Naive thymus-derived CD4-positive, alpha-beta T cell (primary cell): ENCODE results near the gene PTTG1. TPM values are rescaled to one million over a fixed set of nuclear protein-coding genes. Genes with fewer than 3 reads are reported as not detected.
"Not testable (repeated sequence)": the region's sequence is repeated elsewhere in the genome, so short reads cannot be mapped to it uniquely, and the experiment has no call there.

Experiments
- ATAC-seq: fragments of 150-1000 bp; cut with Tn5 transposase; 2 replicates; pipeline ENCODE4 v1.10.0; 2021; ENCODE audit warnings: mild to moderate bottlenecking, moderate library complexity
- CTCF ChIA-PET: fragments of 350-600 bp; sonication (Branson Sonifier 250); formaldehyde crosslinking; loops from one replicate; lab custom pipeline; 2021; ENCODE audit warnings: antibody characterized with exemption; lab: Charles Lee
- POLR2A ChIA-PET: fragments of 350-600 bp; sonication (Branson Sonifier 250); formaldehyde crosslinking; loops from one replicate; lab custom pipeline; 2021; ENCODE audit warnings: antibody characterized with exemption, inconsistent platforms; lab: Charles Lee
- DNase-seq, 9 donors: peaks; one replicate each; pipeline versions ENCODE4 v3.0.0 to v3.0.0-alpha.2; 2020 to 2022; ENCODE audit warnings: mixed read lengths in 1 of 9
- H3K27ac ChIP-seq: one replicate; pipeline ENCODE4 v1.7.0; 2013; ENCODE audit warnings: mild to moderate bottlenecking, low read depth, low read length, moderate library complexity
- H3K27me3 ChIP-seq, 2 donors: one replicate each; pipeline ENCODE4 v1.7.0; 2013; ENCODE audit warnings: low read length in 2 of 2, mild to moderate bottlenecking in 2 of 2, moderate library complexity in 2 of 2; ENCODE audit not compliant: control insufficient read depth in 2 of 2, insufficient read depth in 2 of 2
- H3K36me3 ChIP-seq, 3 experiments: 1 replicate in 2 of 3; 2 replicates in 1 of 3; pipeline ENCODE4 v1.7.0; 2013; ENCODE audit warnings: low read length in 3 of 3, mild to moderate bottlenecking in 3 of 3, moderate library complexity in 1 of 3; ENCODE audit not compliant: insufficient read depth in 3 of 3, control insufficient read depth in 2 of 3
- H3K4me1 ChIP-seq, 2 donors: one replicate each; pipeline ENCODE4 v1.7.0; 2013; ENCODE audit warnings: low read length in 2 of 2, mild to moderate bottlenecking in 2 of 2, moderate library complexity in 1 of 2; ENCODE audit not compliant: control insufficient read depth in 2 of 2, insufficient read depth in 2 of 2
- H3K4me3 ChIP-seq: 2 replicates; pipeline ENCODE4 v1.7.0; 2013; ENCODE audit warnings: mild to moderate bottlenecking, low read length
- H3K9me3 ChIP-seq, 3 experiments: 1 replicate in 2 of 3; 2 replicates in 1 of 3; pipeline ENCODE4 v1.7.0; 2013; ENCODE audit warnings: low read length in 3 of 3; ENCODE audit not compliant: control insufficient read depth in 2 of 3
- H3K27ac Mint-ChIP-seq, 9 donors: one replicate each; pipeline ENCODE4 v1.8.0; 2020 to 2022; ENCODE audit warnings: mixed read lengths in 9 of 9, mild to moderate bottlenecking in 8 of 9, moderate library complexity in 5 of 9, inconsistent platforms in 2 of 9
- H3K27me3 Mint-ChIP-seq, 5 donors: one replicate each; pipeline ENCODE4 v1.8.0; 2021 to 2022; ENCODE audit warnings: mixed read lengths in 5 of 5, mild to moderate bottlenecking in 1 of 5
- H3K36me3 Mint-ChIP-seq, 5 donors: one replicate each; pipeline ENCODE4 v1.8.0; 2020 to 2022; ENCODE audit warnings: mixed read lengths in 5 of 5, mild to moderate bottlenecking in 3 of 5, inconsistent platforms in 1 of 5
- H3K4me1 Mint-ChIP-seq, 7 donors: one replicate each; pipeline ENCODE4 v1.8.0; 2020 to 2022; ENCODE audit warnings: mixed read lengths in 7 of 7, mild to moderate bottlenecking in 3 of 7, inconsistent platforms in 1 of 7
- H3K4me3 Mint-ChIP-seq, 10 donors: one replicate each; pipeline ENCODE4 v1.8.0; 2020 to 2022; ENCODE audit warnings: mild to moderate bottlenecking in 10 of 10, mixed read lengths in 10 of 10, moderate library complexity in 6 of 10, inconsistent platforms in 2 of 10
- H3K9me3 Mint-ChIP-seq, 11 donors: one replicate each; pipeline ENCODE4 v1.8.0; 2020 to 2022; ENCODE audit warnings: mixed read lengths in 11 of 11, mild to moderate bottlenecking in 4 of 11, inconsistent platforms in 1 of 11, moderate library complexity in 1 of 11
- intact Hi-C, 2 donors: fragments of 100-400 bp; cut with micrococcal nuclease; formaldehyde crosslinking; loops; one replicate each; pipeline ENCODE4 v1.15.1; 2023
- polyA plus RNA-seq, 2 donors: library from polyadenylated mRNA; unstranded; fragments of 300-500 nt; fragmentation: Illumina TruSeq; gene quantifications; one replicate each; pipeline ENCODE4 v1.2.3, GENCODE V29; 2021
- total RNA-seq, 6 experiments: library from RNA in 5 of 6; stranded (reverse) in 5 of 6; gene quantifications; 1 replicate in 5 of 6; 2 replicates in 1 of 6; pipeline ENCODE4 v1.2.3 and lab custom pipeline; 2021 to 2026

Gene PTTG1
- total and polyA plus RNA-seq, 7 experiments from 2014 or later = 3.8 to 97.7 (median 9.5) TPM

DNA sequence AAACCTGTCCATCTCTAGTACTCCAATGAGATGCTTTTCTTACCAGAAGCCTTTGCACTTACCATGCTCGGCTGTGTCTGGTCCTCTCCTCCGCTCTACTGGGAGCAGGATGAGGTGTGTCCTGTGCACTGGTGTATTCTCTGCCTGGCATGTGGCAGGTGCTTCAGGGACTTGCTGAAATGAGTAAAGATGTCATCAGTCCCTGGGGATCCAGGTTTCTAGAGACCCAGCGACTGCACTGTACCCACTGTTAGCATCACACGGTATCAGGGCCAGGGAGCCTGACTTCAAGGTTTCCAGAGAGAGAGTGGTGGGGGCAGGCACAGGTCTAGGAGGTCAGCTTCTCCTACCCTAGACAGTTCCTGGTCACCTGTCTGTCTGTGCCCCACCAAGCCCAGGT lies 10.5 kb downstream of the PTTG1 start:
- Histone ChIP-seq H3K36me3 (no peaks in the 10 kb centered on the region), H3K27me3 (no peaks in the 10 kb centered on the region), H3K4me3 (no peak overlapping the region), H3K9me3 (no peaks in the 10 kb centered on the region), H3K27ac (no peak overlapping the region), H3K4me1 (no peaks in the 10 kb centered on the region)
- no peak for ATAC-seq
- Mint-ChIP-seq H3K4me1 (peaks cover 0 to 7% (median 0%) of the 10 kb centered on the region in 7 donors), H3K27me3 (peaks cover 0 to 16% (median 12%) of the 10 kb centered on the region in 5 donors), H3K27ac (no peak overlapping the region), H3K9me3 (no peaks in the 10 kb centered on the region), H3K4me3 (no peak overlapping the region), H3K36me3 (peaks cover 0 to 9% (median 0%) of the 10 kb centered on the region in 5 donors)
- intact Hi-C loops = loop anchor here (10.0 kb wide), 2 partner anchors 193 to 1113 kb away; partner anchors contain the start of gene GABRB2 (in 1 of the 2)
- ChIA-PET POLR2A (no interaction called here), CTCF (no interaction called here)
- DNase-seq = no peak

GRCh38 chr5:160432787-160433186 lies 11.1 kb downstream of the PTTG1 start:
- ATAC-seq = no peak
- Mint-ChIP-seq H3K27ac (no peak overlapping the region), H3K4me1 (peaks cover 0 to 4% (median 0%) of the 10 kb centered on the region in 7 donors), H3K9me3 (no peaks in the 10 kb centered on the region), H3K27me3 (peaks cover 0 to 16% (median 12%) of the 10 kb centered on the region in 5 donors), H3K36me3 (peaks cover 0 to 9% (median 0%) of the 10 kb centered on the region in 5 donors), H3K4me3 (no peak overlapping the region)
- intact Hi-C loops = loop anchor here (10.0 kb wide), 2 partner anchors 192 to 1112 kb away; partner anchors contain the start of gene GABRB2 (in 1 of the 2)
- POLR2A ChIA-PET = no interaction called here
- DNase-seq = no peak
- Histone ChIP-seq H3K27ac (no peak overlapping the region), H3K9me3 (no peaks in the 10 kb centered on the region), H3K27me3 (no peaks in the 10 kb centered on the region), H3K36me3 (no peaks in the 10 kb centered on the region), H3K4me3 (no peak overlapping the region), H3K4me1 (no peaks in the 10 kb centered on the region)
- CTCF ChIA-PET = no interaction called here

GRCh38 chr5:160434022-160434531 lies 12.4 kb downstream of the PTTG1 start:
- Mint-ChIP-seq H3K4me3 (no peak overlapping the region), H3K4me1 (peaks cover 0 to 14% (median 5%) of the 10 kb centered on the region in 7 donors), H3K27ac (no peak overlapping the region), H3K9me3 (no peaks in the 10 kb centered on the region), H3K36me3 (peaks cover 0 to 3% (median 0%) of the 10 kb centered on the region in 5 donors), H3K27me3 (peaks cover 0 to 16% (median 12%) of the 10 kb centered on the region in 5 donors)
- Histone ChIP-seq H3K9me3 (no peaks in the 10 kb centered on the region), H3K27ac (no peak overlapping the region), H3K4me1 (no peaks in the 10 kb centered on the region), H3K4me3 (no peak overlapping the region), H3K36me3 (no peaks in the 10 kb centered on the region), H3K27me3 (no peaks in the 10 kb centered on the region)
- CTCF ChIA-PET = no interaction called here
- intact Hi-C loops = loop anchor here (10.0 kb wide), 2 partner anchors 191 to 1111 kb away; partner anchors contain the start of gene GABRB2 (in 1 of the 2)
- POLR2A ChIA-PET = no interaction called here
- DNase-seq = no peak
- ATAC-seq = no peak

- H3K27me3 Mint-ChIP-seq = peaks cover 0 to 16% (median 12%) of the 10 kb centered on the region in 5 donors
- DNase-seq = no peak
- H3K4me3 Mint-ChIP-seq = no peak overlapping the region
- H3K27ac Mint-ChIP-seq = no peak overlapping the region
- H3K4me3 ChIP-seq = no peak overlapping the region
- ATAC-seq = no peak
- no peaks in the 10 kb centered on the region for H3K27me3 ChIP-seq
- POLR2A ChIA-PET = interaction anchor here (1.2 kb wide), 1 partner anchor 42 kb away, joined by 4 read pairs; no protein-coding TSS in a partner anchor
- H3K4me1 Mint-ChIP-seq = peaks cover 0 to 23% (median 6%) of the 10 kb centered on the region in 7 donors
- no peaks in the 10 kb centered on the region for H3K4me1 ChIP-seq
- intact Hi-C loops = loop anchor here (5.0 to 10.0 kb wide), 3 partner anchors 189 to 1212 kb away; partner anchors contain the start of gene GABRB2 (in 1 of the 2)
- H3K9me3 Mint-ChIP-seq = no peaks in the 10 kb centered on the region
- CTCF ChIA-PET = interaction anchor here (0.7 kb wide), 1 partner anchor 14 kb away, joined by 3 read pairs; the partner anchor contains the start of gene PTTG1
- peaks cover 0 to 2% (median 0%) of the 10 kb centered on the region in 5 donors for H3K36me3 Mint-ChIP-seq
- no peaks in the 10 kb centered on the region for H3K36me3 ChIP-seq
- H3K9me3 ChIP-seq = no peaks in the 10 kb centered on the region
- no peak overlapping the region for H3K27ac ChIP-seq
These were observed 13.9 kb downstream of the PTTG1 start for GRCh38 chr5:160435532-160435931.

DNA sequence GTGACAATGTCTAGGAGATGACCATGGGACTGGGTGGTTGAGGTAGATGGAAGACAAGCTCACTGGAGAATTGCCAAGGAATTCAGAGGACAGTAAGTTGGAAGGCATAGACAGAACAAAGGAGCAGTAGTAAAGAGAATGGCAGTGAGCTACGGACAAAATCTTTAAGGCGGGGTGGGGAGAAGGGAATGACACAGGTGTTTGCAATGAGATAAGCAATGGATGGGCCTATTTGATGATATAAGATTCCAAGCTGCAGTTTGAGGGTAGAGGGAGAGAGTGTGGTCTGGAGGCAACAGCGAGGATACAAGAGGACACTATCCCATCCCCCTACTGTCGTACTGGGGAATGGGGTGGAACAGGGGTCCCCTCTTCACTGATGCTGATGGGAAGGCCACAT lies 14.4 kb downstream of the PTTG1 start:
- intact Hi-C loops = loop anchor here (5.0 to 10.0 kb wide), 3 partner anchors 189 to 1211 kb away; partner anchors contain the start of gene GABRB2 (in 1 of the 2)
- Histone ChIP-seq H3K36me3 (no peaks in the 10 kb centered on the region), H3K9me3 (no peaks in the 10 kb centered on the region), H3K4me1 (peaks cover 0 to under 1% of the 10 kb centered on the region in 2 donors), H3K4me3 (no peak overlapping the region), H3K27me3 (no peaks in the 10 kb centered on the region), H3K27ac (no peak overlapping the region)
- CTCF ChIA-PET = interaction anchor here (0.7 kb wide), 1 partner anchor 14 kb away, joined by 3 read pairs; the partner anchor contains the start of gene PTTG1
- Mint-ChIP-seq H3K36me3 (peaks cover 0 to 2% (median 0%) of the 10 kb centered on the region in 5 donors), H3K4me3 (no peak overlapping the region), H3K27me3 (peaks cover 0 to 16% (median 12%) of the 10 kb centered on the region in 5 donors), H3K4me1 (peaks cover 0 to 28% (median 6%) of the 10 kb centered on the region in 7 donors), H3K27ac (no peak overlapping the region), H3K9me3 (no peaks in the 10 kb centered on the region)
- ATAC-seq (no peak), DNase-seq (no peak)
- POLR2A ChIA-PET = interaction anchor here (1.2 kb wide), 1 partner anchor 42 kb away, joined by 4 read pairs; no protein-coding TSS in a partner anchor

- H3K4me3 ChIP-seq, H3K9me3 Mint-ChIP-seq, H3K36me3 Mint-ChIP-seq, H3K9me3 ChIP-seq, CTCF ChIA-PET, H3K27ac Mint-ChIP-seq, ATAC-seq, H3K4me1 ChIP-seq, H3K4me3 Mint-ChIP-seq, H3K27me3 ChIP-seq, DNase-seq, H3K36me3 ChIP-seq, H3K27ac ChIP-seq: not testable (repeated sequence)
- intact Hi-C loops = loop anchor here (5.0 to 10.0 kb wide), 3 partner anchors 188 to 1211 kb away; partner anchors contain the start of gene GABRB2 (in 1 of the 2)
- H3K4me1 Mint-ChIP-seq = peaks cover 0 to 34% (median 6%) of the 10 kb centered on the region in 7 donors
- H3K27me3 Mint-ChIP-seq = peaks cover 0 to 16% (median 12%) of the 10 kb centered on the region in 5 donors
- POLR2A ChIA-PET = interaction anchor here (1.2 kb wide), 1 partner anchor 41 kb away, joined by 4 read pairs; no protein-coding TSS in a partner anchor
These were observed 15.0 kb downstream of the PTTG1 start for GRCh38 chr5:160436661-160437060.
